Stimulated activated CD4-positive, alpha-beta T cell treated with anti-CD3 and anti-CD28 coated beads, Interleukin-1b, Interleukin-23, amount 100 ng/mL, for 24 hours (primary cell): ENCODE measurements around the gene SHC1.
A peak's percentile ranks its signal among the peaks of the same experiment; 100 is the strongest.

Experiments
- DNase-seq, 4 experiments: peaks; one replicate each; pipeline ENCODE4 v3.0.0-alpha.2; 2020; ENCODE audit warnings: low read depth in 4 of 4, low spot score in 1 of 4

The SHC1 gene

DNA sequence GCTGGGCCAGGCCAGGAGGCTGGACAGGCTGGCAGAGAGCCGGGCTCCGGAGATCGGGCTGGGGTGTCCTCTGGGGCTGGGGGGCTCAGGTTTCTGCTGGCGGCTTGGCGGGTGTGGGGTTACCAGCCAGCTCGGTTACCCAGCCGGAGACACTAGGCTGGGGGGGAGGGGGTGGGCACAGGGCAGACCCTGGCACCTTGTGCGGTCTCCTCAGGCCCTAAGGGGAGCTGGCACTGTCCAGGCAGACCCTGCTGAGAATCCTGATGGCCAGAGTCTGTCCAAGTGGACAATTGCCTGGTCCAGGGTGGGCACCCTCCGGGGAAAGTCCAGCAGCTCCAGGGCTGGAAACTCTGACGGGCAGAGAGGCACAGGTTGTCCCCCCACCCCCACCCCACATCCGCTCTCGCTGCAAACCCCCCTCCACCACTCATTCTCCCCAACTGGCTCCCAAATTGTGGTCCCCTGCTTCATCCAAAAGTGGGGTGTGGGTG, 38.7 kb upstream of the SHC1 start:
- no peak for DNase-seq

- peak in 3 of 4 experiments; percentile 45 to 89 (median 51) for DNase-seq
Observed at GRCh38 chr1:155008015-155008941, 37.7 kb upstream of the SHC1 start.

GRCh38 chr1:155007251-155007828, 36.8 kb upstream of the SHC1 start:
- no peak for DNase-seq

GRCh38 chr1:155006601-155007101, 36.1 kb upstream of the SHC1 start:
- DNase-seq: no peak

DNA sequence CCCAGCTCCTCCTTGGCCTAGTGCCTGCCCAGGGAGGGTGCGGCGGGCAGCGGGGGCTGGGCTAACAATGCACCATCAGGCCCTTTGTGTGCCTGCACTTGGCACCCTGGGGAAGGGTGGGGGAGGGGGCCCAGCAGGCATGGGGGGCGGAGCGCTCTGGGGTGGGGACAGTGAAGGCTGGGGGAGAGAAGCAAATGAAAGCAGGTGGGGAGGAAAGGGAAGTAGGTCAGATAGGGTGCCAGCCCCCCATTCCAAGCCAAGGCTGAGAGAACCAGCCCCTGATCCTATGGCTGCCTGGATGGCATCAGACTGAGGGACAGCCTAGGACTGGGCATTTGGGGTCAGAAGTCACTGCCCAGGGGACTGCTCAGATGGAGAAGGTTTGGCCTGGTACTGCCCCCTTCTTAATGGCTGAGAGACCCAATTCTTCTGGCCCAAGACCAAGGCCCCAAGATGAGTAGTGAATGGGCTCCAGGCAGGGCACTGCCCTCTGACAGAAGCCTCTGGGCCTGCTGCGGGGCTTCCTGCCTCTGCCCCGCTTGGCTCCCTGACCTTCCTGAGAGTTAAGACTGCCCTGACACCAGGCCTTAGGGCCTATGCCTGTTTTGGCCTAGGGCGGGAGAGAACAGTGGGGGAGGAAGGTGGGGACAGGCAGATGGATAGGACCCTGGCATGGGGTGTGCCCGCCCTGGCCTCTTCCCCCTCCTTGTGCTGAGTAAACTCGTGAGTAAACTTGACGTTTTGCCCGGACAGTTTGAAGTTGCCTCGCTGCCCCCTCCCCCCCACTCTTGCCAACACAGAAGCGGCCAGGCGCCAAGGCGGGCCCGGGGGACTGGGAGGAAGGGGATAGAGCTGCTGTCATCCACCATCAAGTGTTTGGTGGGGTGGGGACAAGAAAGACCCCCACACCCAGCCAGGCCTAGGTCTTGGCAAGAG, 34.8 kb upstream of the SHC1 start:
- DNase-seq: no peak

DNA sequence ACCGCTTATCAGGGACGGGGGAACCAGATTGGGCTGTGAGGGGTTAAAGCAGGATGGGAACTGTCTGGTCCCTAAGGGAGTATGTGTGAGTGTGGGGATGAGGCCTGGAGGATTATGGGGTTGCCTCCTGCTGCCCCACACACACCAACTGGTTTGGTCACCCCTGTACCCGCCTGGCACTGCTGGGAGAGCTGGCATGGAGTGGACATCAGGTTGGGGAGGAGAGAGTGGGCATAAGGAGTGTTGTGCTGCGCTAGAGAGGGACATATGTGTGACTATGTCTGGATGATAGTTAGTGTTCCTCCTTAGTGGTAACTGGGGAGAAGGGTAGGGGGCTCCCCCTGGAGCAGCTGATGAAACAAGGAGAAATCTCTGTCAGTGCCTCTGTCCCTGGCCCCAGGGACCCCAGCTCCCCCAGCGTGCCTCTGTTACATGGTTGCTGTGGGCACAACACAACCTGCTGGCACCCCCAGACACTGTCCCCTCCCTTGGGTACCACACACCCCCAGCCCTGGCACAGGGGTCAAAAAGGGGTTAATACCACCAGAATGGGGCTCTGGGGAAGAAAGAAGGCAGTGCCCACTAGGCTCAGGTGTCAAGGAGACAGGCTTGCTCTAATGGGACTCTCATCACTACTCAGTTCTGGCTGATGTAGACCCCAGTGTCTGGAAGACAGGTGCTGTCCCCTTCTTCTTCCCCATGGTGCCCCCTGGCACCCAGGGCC, 34.0 kb upstream of the SHC1 start:
- DNase-seq: no peak

DNA sequence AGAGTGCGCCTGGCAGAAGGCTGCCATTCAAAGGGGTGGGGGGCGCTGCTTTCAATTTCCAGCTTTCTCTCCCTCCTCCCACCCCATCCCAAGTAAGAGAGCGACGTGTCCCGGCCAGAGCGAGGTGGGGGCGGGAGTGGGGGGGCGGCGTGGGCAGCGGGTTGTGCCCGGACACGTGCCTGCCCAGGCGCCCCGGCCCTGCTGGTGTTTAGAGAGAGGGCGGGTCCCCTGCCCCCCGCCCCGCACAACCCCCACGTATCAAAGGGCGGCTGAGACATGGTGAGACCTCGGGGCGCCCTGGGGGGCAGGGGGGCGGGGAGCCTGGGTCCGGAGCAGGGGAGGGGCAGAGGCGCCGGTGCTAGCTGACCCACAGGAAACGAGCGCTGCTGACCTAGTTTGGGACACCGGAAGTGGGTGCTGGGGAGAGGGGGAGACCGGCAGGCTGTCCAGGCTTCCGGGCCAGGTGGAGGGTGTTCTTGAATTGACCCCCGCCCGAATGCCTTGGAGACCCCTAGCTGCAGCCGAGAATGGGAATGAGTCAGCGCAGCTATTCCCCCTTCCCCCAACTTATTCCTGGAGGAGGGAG, 33.3 kb upstream of the SHC1 start:
- no peak for DNase-seq

DNA sequence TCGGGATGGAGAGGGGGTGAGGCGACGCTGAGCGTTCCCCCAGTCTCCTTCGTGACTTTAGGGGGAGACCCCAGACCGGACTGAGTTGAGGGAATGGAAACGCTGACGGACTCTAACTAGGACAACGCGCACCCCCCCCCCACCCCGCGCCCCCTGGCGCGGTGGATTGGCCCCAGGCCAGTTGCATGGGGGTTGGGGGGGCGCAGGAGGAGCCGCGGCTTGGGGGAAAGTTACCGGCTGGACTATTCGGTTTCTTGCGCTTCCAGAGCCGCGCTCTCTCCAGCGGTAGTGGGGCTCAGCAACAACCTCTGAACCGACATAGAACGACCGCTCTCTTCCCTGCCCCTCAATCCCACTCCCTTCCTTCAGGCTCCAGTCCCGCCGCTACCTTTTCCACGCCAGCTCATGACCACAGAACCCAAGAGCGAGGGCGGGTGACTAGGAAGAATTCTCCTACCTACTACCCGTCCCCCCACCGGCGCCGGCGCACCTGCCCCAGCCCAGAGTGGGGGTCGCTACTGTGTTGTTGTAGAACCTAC, 32.7 kb upstream of the SHC1 start:
- no peak for DNase-seq

GRCh38 chr1:155002464-155003226, 32.1 kb upstream of the SHC1 start, which contains the start of gene ZBTB7B:
Gene ZBTB7B, plus strand, starts transcription at chr1:155002802. Its CDS starts 11,859 bp downstream, at chr1:155014661.
- DNase-seq: no peak

DNA sequence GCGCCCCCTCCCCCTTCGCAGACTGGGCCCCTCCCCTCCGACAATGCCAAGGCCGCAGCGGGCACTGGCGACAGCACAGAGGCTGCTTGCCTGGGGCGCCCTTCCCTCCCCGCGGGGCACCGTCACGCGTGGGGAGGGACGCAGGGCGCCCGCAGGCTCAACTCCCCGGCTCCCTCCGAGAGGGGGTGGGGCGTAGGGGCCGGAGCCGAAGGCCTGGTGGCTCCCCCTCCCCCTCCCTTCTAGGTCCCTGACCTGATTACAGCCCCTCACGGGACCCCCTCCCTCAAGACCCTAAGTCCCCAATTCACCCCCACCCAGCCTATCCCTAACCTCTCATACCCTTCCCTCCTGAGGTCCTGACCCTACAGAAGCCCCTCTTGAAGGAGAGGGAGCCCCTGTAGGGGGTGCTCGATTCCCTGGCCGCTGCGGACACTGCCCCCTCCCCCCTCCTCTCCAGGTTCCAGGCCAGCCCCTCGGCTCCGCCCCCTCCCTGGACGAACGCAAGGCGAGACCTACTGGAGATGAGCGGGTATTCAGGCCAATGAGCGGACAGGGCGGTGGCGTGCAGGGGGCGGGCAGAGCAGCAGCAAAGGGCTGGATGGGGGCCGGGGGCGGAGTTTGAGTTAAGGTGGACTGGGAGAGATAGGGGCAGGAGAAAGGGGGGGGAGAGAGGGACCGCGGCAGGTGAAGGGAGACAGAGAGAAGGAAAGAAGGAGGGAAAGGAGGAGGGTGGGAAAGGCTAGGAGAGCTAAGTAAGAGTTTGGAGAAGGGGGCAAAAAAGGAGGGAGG, 31.3 kb upstream of the SHC1 start:
- DNase-seq: peak; percentile 94 to 100 (median 97)

DNA sequence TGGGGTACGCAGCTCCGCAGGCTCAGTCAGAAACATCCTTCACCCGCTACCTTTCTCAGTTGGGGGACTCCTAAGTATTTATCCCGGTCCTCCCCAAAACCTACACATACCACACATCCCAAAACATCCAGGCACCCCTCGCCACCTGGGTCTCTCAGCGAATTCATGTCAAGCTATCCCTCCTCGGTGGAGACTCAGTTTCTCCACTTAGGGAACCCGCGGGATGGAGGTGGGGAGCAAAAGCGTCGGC, 30.8 kb upstream of the SHC1 start:
- DNase-seq: no peak

DNA sequence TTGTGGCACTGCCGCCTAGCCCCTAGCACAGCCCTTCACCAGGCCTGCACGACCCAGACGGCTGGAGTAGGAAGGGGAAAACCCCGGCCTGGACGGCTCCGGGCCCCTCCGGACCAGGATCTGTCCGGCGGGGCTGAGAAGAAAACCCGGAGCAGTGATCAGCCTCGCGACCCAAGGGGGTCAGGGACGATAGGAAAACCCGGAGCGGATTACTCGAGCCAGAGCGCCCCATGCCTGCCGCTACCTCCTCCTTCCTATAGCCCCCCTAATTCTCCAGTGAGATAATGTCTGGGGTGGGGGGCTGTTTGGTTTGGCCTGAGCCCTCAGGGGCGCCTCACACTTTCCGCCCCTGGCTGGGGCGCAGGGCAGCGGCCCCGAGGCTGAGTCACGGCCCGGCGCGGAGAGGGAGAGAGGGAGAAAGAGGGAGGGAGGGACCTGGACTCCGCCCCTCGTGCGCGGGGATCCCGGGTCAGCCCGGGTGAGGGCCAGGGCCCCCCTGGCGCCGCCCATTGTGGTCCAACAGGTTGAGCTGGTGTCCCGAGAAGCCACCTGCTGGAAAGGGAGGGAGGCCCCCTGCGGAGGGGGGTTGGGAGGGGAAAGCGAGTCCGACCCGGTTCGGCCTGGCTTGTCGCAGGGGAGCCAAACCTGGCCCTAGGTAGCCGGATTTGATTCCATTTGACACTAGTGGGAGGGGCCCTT, 30.3 kb upstream of the SHC1 start:
- peak in 2 of 4 experiments; percentile 73 to 86 for DNase-seq

- no peak for DNase-seq
Observed at GRCh38 chr1:155000411-155000725, 29.8 kb upstream of the SHC1 start.

DNA sequence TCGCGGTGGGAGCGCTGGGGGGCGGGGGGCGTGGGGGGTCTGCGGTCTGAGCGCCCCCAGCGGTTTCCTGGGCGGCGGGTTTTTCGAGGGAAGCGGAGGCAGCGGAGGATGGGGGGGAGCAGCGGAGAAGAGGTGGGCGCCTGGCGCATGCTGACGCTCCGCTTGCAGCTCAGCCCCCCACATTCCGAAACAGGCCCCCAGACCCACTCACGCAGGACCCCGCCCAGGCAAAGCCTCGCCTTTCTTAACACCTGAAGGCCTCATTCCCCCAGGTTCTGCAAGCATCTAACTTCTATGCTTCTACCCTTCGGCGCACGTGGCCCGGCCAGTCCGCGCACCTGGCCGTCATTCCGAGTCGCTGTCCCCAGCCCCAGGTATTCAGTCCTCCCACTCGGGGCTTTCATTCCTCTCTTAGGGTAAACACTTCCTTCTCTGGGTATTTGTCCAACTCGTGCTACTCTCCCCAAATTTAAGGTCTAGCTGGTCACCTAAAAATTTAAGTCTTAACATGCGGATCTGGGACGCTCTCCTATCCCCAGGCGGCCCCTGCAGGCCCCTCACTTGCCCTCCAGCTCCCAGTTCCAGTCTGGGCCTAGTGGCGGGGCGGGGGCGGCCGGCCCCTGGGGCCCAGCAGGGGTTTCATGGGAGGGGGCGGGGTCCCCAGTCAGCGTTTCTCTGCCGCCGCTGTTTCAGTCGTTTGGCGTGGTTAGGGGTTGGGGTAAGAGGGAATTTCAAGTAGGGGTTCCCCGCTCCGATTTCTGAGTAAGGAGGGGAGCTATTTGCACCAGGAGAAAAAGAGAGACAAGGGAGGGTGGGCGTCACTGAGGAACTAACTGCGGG, 29.2 kb upstream of the SHC1 start:
- DNase-seq: peak in 2 of 4 experiments; percentile 50 to 72

DNA sequence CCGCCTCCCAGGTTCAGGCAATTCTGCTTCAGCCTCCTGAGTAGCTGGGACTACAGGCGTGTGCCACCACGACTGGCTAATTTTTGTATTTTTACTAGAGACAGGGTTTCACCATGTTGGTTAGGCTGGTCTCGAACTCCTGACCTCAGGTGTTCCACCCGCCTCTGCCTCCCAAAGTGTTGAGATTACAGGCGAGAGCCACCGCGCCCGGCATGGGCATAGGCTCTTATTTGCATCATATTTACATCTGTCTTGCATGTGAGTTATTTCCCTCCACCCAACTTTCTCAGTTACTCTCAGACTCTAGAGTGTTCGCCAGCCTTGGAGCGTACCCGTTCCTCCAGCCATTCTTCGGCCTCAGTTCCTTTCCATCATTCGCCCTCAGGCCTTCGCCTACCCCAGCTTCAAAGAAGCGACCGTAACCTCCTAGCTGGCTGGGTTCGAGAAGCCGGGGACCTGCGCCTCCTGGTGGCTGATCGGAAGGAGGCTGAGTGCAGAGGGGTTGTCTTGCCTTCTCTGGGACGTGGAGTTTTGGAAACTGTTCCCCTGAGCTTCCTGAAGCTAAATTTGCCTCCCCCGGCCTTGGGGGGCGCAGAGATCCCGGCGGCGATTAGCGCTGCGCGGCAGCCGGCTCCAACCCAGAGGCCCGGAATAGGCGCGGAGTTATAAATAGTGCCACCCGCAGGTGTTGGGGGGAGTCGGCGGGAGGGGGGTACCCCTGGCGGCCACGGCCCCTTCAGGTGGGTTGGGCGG, 28.4 kb upstream of the SHC1 start:
- peak in 2 of 4 experiments; percentile 60 to 76 for DNase-seq

DNA sequence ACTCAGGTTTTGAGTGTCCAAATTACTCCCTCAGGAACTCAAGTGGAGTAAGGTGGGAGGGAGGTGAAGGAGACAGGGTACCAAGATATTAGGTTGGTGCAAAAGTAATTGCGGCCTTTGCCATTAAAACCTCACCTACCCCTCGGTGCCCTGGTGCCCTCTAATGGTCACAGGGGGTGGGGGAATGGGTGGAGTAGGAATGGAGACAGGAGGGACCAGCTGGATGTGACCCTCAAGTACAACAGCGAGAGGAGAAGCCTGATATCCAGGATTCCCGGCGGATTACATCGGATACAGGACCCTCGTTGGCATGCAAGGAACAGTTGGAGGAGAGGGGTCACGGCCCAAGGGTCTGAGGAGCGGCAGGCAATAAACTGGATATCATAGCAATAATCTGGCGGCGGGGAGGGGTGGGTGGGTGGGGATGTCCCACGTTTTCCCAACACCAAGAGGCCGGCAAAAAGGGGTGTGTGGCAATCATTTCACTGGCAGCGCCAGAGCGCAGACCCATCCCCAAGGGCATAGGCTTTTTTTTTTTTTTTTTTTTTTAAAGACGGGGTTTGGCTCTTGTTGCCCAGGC, 27.7 kb upstream of the SHC1 start:
- no peak for DNase-seq
